ENCODE measurements around the gene AZU1. TPM values are rescaled to one million over a fixed set of nuclear protein-coding genes. Genes with fewer than 3 reads are reported as not detected.
"Not testable (repeated sequence)": the region's sequence is repeated elsewhere in the genome, so short reads cannot be mapped to it uniquely, and the experiment has no call there.

The AZU1 gene
- total RNA-seq, 1 donor from 2014 or later, result not detected

DNA sequence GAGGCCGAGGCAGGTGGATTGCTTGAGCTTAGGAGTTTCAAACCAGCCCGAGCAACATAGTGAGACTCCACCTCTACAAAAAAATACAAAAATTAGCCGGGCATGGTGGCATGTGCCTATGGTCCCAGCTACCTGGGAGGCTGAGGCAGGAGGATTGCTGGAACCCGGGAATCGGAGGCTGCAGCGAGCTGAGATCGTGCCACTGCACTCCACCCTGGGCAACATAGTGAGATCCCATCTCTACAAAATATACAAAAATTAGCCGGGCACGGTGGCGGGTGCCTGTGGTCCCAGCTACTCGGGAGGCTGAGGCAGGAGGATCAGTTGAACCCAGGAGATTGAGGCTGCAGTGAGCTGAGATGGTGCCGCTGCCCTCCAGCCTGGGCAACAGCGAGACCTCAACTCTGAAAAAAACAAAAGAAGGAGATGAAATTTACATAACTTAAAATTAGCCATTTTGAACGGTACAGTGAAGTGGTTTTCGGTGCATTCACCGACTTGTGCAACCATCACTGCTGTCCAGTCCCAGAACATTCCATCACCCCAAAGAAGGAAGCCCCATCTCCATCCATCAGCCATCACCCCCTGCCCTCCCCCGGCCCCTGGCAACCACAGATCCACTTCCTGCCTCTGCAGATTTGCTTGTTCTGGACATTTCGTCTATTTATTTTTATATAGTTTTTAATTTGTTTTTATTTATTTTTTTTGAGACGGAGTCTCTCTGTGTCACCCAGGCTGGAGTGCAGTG is 1.6 kb upstream of the AZU1 start:
- intact Hi-C loops (cut with micrococcal nuclease), result no loop called here

GRCh38 chr19:827314-827709 is 325 bp upstream of the AZU1 start:
- intact Hi-C loops (cut with micrococcal nuclease), result no loop called here

GRCh38 chr19:829129-829758 is 1.6 kb downstream of the AZU1 start:
- intact Hi-C loops (cut with micrococcal nuclease), result no loop called here

DNA sequence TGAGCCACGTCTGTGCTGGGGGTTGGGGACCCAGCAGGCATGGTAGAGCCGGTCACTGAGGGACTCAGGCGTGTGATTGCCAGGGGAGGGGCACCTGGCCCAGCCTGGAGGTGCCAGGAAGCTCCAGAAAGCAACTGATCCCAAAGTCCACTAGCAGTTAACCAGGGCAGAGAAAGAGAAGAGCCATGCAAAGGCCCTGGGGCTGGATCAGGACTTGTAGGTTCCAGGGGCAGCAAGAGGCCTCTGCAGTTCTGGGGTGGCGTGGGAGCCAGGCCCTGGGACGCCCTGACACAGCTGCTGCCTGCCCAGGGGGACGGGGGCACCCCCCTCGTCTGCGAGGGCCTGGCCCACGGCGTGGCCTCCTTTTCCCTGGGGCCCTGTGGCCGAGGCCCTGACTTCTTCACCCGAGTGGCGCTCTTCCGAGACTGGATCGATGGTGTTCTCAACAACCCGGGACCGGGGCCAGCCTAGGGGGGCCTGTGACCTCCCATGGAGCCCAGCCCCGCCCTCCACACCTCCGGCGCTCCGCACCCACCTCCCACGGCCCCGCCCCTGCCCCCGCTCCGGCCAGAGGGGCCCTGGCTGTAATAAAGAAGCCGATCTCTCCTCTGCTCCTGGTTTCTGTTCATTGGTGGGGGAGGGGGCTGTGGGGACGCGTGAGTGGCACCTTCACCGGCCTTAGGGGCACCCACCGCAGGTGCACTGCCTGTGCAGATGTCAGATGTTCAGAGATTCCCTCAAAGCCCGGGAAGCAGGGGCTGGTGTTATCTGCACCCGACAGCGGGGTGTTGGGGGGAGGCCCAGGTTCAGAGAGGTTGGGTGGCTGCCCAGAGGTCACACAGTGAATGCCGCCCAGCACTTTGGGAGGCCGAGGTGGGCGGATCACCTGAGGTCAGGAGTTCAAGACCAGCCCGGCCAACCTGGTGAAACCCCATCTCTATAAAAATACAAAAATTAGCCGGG is 4.1 kb downstream of the AZU1 start:
- intact Hi-C loops (cut with micrococcal nuclease), result no loop called here

GRCh38 chr19:834216-834615 is 6.6 kb downstream of the AZU1 start:
- intact Hi-C loops (cut with micrococcal nuclease), result no loop called here

DNA sequence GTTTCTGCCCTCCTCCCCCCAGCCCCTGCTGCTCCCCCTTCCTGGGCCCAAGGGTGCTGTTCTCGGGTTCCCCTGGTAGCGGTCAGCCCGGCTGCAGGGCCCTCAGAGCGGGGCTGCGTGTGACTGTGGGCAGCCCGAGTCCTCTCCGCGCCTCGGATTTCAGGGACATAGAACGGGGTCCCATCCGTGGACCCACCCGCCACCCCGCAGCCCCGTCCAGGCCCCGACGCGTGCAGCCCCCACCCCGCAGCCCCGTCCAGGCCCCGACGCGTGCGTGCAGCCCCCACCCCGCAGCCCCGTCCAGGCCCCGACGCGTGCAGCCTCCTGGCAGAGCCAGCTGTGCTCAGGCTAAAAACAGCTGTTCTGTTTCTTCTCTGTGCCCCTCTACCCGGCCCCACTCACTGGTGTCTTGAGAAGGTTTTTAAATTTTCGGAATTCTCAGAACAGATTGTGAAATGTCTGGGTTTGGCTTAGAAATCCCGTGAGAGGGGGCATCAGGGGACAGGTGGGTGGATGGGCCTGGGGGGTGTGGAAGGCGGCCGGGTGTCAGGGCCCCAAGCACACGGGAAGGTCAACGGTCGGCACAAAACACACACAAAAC is 7.7 kb downstream of the AZU1 start:
- intact Hi-C loops (cut with micrococcal nuclease), result no loop called here

- intact Hi-C loops (cut with micrococcal nuclease), result no loop called here
Measured at GRCh38 chr19:840519-841206, 13.0 kb downstream of the AZU1 start, which contains the start of gene PRTN3. Gene PRTN3, plus strand, starts transcription at chr19:840999. Its CDS starts 10 bp downstream, at chr19:841009.

GRCh38 chr19:842802-843179 is 15.2 kb downstream of the AZU1 start:
- intact Hi-C loops (cut with micrococcal nuclease), result not testable (repeated sequence)

- intact Hi-C loops (cut with micrococcal nuclease), result no loop called here
Measured at GRCh38 chr19:843180-843835, 15.7 kb downstream of the AZU1 start.

DNA sequence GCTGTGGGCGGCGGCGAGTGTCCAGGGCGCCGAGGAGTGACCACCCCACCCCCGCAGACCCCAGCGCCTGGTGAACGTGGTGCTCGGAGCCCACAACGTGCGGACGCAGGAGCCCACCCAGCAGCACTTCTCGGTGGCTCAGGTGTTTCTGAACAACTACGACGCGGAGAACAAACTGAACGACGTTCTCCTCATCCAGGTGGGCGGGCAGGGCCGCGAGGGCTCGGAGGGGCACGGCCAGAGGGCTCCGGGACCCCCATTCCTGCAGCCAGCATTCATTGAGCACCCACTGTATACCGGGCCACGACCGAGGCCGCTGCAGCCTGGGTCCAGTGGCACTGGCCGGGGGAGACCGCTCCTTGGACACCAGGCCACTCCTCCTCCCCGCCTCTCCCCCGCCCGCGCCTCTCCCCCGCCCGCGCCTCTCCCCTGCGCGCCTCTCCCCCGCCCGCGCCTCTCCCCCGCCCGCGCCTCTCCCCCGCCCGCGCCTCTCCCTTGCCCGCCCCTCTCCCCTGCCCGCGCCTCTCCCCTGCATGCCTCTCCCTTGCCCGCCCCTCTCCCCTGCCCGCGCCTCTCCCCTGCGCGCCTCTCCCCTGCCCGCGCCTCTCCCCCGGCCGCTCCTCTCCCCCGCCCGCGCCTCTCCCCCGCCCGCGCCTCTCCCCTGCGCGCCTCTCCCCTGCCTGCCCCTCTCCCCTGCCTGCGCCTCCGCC is 16.4 kb downstream of the AZU1 start:
- intact Hi-C loops (cut with micrococcal nuclease), result no loop called here

DNA sequence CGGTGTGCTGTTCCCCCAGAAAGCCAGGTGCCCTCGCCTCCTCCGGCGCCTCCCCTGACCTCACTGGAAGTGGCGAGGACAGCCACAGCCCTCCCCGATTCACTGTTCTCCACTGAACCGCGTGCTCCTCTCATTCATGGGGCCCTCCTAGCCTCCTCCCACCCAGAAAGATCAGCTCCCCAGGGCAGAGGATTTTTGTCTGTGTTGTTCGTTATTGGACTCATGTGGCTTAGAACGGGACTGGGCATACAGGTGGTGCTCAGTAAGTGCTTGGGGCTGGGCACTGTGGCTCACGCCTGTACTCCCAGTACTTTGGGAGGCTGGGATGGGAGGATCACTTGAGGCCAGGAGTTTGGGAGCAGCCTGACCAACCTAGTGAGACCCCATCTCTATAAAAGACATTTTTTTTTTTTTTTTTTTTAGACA is 16.9 kb downstream of the AZU1 start:
- intact Hi-C loops (cut with micrococcal nuclease), result no loop called here

DNA sequence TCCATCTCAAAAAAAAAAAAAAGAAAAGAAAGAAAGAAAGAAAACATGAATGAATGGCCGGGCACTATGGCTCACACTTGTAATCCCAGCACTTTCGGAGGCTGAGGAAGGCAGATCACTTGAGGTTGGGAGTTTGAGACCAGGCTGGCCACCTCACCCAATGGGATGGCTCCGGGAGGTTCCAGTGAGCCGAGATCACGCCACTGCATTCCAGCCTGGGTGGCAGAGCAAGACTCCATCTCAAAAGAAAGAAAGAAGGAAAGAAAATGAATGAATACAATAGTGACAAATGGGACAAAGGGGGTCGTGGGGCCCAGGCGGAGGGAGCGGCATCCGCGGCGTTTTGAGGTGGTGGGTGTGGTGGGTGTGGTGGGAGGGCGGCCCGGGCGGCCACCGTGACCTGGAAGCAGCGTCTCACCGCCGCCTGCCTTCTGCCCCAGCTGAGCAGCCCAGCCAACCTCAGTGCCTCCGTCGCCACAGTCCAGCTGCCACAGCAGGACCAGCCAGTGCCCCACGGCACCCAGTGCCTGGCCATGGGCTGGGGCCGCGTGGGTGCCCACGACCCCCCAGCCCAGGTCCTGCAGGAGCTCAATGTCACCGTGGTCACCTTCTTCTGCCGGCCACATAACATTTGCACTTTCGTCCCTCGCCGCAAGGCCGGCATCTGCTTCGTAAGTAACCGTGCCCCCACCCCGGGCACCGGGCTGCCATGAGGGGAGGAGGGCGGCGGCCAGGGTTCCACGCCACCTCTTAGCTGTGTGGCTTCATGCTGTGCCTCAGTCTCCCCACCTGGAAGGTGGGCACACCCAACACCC is 18.3 kb downstream of the AZU1 start:
- intact Hi-C loops (cut with micrococcal nuclease), result no loop called here

- intact Hi-C loops (cut with micrococcal nuclease), result no loop called here
Measured at GRCh38 chr19:848386-848921, 20.8 kb downstream of the AZU1 start.

- intact Hi-C loops (cut with micrococcal nuclease), result not testable (repeated sequence)
Measured at GRCh38 chr19:849195-849594, 21.6 kb downstream of the AZU1 start.

GRCh38 chr19:850221-850978 is 22.8 kb downstream of the AZU1 start:
- intact Hi-C loops (cut with micrococcal nuclease), result no loop called here

GRCh38 chr19:850979-851335 is 23.3 kb downstream of the AZU1 start:
- intact Hi-C loops (cut with micrococcal nuclease), result no loop called here

DNA sequence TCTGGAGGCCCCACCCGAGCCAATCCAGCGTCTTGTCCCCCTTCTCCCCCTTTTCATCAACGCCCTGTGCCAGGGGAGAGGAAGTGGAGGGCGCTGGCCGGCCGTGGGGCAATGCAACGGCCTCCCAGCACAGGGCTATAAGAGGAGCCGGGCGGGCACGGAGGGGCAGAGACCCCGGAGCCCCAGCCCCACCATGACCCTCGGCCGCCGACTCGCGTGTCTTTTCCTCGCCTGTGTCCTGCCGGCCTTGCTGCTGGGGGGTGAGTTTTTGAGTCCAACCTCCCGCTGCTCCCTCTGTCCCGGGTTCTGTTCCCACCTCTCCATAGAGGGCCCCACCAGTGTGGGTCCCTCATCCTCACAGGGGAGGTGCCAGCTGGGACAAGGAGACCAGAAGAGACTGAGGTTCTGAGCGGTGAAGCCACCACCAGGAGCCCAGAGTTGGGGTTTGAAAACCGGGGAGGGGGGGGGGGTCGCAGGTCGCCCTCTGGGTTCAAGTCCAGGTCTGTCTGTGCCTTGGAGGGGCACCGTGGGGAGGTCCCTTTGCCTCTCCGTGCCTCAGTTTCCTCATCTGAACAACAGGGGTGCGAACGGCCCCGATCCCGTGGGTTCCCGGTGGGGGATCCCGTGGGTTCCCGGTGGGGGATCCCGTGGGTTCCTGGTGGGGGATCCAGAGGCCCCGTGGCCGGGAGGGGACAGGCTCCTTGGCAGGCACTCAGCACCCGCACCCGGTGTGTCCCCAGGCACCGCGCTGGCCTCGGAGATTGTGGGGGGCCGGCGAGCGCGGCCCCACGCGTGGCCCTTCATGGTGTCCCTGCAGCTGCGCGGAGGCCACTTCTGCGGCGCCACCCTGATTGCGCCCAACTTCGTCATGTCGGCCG is 24.7 kb downstream of the AZU1 start, which contains the start of gene ELANE:
ELANE (plus strand) TSS at position 168 of the 878 bp plus-strand sequence; CDS start at position 194, 26 bp downstream.
- intact Hi-C loops (cut with micrococcal nuclease), result no loop called here

Measured in T-helper 2 cell treated with Interferon-gamma antibody and Interleukin-4, amounts not matched to agents 100 ng/mL and 5 ng/mL, for 36 hours (primary cell).